Panc1 (cell line): ENCODE data around the gene TUBB4B.

Source experiments
- CTCF ChIP-seq: fragments of 450-650 bp; IDR thresholded peaks from 2 replicates; pipeline ENCODE4 v1.5.1; 2017; ENCODE audit warnings: mild to moderate bottlenecking
- REST ChIP-seq, 2 experiments: IDR thresholded peaks; 2 replicates each; pipeline ENCODE4 v1.6.1; 2011 to 2012; ENCODE audit warnings: low read depth in 2 of 2, control low read depth in 1 of 2, low read length in 1 of 2, mild to moderate bottlenecking in 1 of 2, moderate library complexity in 1 of 2; ENCODE audit not compliant: insufficient read depth in 1 of 2
- SIN3A ChIP-seq: IDR thresholded peaks from 2 replicates; pipeline ENCODE4 v1.6.1; 2012; ENCODE audit warnings: low read depth, mild to moderate bottlenecking, low read length, moderate library complexity, borderline replicate concordance; ENCODE audit not compliant: insufficient read depth
- TCF7L2 ChIP-seq: IDR thresholded peaks from 2 replicates; pipeline ENCODE4 v1.6.1; 2011; ENCODE audit warnings: mild to moderate bottlenecking, low read depth, low read length, inconsistent platforms

GRCh38 chr9:137236238-137236935, 4.7 kb upstream of the TUBB4B start:
- TF ChIP-seq CTCF, result peak; percentile 98
- no peak for TF ChIP-seq REST (IDR thresholded peaks at IDR 0.05; ENCODE audit: insufficient read depth in 1 of 2, low read depth in 2 of 2, low read length in 1 of 2)
- no peak for TF ChIP-seq SIN3A
- no peak for TF ChIP-seq TCF7L2
